Motor neuron (in vitro differentiated cells): ENCODE data around the gene POMT2. TPM values are rescaled to one million over a fixed set of nuclear protein-coding genes. Genes with fewer than 3 reads are reported as not detected.

Source experiments
- ATAC-seq, 8 experiments: fragments of 200-7000 bp; cut with Tn5 transposase; replicated peaks in 6 of 8; 2 replicates each; pipeline ENCODE4 v1.8.0; 2021; ENCODE audit warnings: mild to moderate bottlenecking in 8 of 8, moderate library complexity in 8 of 8
- H3K27ac ChIP-seq, 2 donors: fragments of 250-450 bp; sonication (Bioruptor Pico); 2 replicates each; pipeline ENCODE4 v1.9.0; 2021; ENCODE audit warnings: antibody characterized with exemption in 2 of 2, mild to moderate bottlenecking in 2 of 2, moderate library complexity in 1 of 2
- H3K4me1 ChIP-seq, 2 donors: fragments of 250-450 bp; sonication (Bioruptor Pico); replicated peaks in 1 of 2; 2 replicates each; pipeline ENCODE4 v1.6.1; 2021; ENCODE audit warnings: antibody characterized with exemption in 2 of 2, mild to moderate bottlenecking in 2 of 2, moderate library complexity in 1 of 2
- H3K4me3 ChIP-seq, 5 donors: fragments of 250-450 bp; sonication (Bioruptor Pico); 2 replicates each; pipeline ENCODE4 v1.9.0; 2021; ENCODE audit warnings: antibody characterized with exemption in 5 of 5, mild to moderate bottlenecking in 5 of 5, moderate library complexity in 4 of 5
- WGBS, 10 experiments: fragments of 450-650 bp; shearing (Covaris generic); methylation state at CpG; one replicate each; pipeline ENCODE4 v1.0.0; 2022; 5-methylcytosine and 5-hydroxymethylcytosine counted together
- in situ Hi-C, 9 experiments: fragments of 400-800 bp; cut with MboI; loops; one replicate each; pipeline ENCODE4 v1.15.0; 2021; ENCODE audit warnings: low sequenced_read_pairs in 9 of 9, low pct_unique_long_range_greater_than_20kb in 2 of 9; ENCODE audit not compliant: unreplicated experiment in 9 of 9
- total RNA-seq, 8 experiments: library from RNA; unstranded; fragments of 300-600 nt; gene quantifications; 2 replicates each; pipeline versions ENCODE4 v1.2.3 to v1.2.4, GENCODE V29; 2022

The POMT2 gene
- total RNA-seq, 8 experiments from 2014 or later = 11.6 to 44.1 (median 19.6) TPM

DNA sequence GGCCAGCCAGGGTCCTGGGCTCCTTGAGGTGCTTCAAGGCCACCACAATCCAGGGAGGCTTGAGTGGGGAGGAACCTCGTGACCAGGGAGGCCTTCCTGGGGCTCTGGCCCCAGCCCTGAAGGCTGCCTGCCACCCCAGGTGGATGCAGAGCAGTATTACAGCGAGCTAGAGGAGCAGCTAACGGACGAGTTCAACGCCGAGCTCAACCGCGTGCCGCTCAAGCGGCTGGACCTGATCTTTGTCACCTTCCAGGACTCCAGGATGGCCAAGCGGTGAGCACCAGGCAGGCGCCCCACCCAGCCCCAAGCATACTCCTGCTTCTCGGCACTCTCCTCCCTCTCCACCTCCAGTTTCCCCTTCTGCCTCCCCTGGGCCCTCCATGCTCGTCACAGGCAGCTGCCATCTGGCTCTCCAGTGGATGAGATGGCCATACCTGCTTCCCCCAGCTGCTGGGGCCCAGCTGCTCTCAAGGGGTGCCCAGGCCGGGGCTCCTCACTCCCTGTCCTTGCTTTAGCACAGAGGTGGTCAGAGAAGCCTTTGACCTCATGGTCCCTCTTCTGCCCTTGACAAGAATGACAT, 80.3 kb downstream of the POMT2 start:
- WGBS, 10 experiments = 29 to 100% (median 85%) methylated on average over 1 to 10 of the region's 15 CpGs; no CpG with 5 or more reads in 5 of the 10 experiments
- Histone ChIP-seq H3K27ac (no peak overlapping the region), H3K4me1 (no peaks in the 10 kb centered on the region), H3K4me3 (no peak overlapping the region)
- in situ Hi-C loops = no loop called here
- no peak for ATAC-seq

DNA sequence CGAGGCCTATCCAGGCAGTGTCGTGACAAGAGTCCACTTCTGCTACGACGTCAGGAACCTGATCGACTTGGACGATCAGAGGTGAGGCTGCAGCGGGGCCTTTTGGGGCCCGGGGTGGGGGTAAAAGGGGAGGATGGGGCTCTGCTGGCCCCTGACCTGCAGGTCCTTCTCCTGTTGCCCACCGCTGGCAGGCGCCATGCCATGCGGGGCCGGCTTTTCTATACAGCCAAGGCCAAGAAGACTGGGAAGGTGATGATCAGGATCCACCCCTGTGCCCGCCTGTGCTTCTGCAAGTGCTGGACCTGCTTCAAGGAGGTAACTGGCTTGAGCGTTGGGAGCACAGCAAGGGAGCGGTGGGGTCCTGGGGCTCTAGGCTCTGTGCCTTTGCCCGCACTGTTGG, 81.3 kb downstream of the POMT2 start:
- no peak overlapping the region for H3K4me3 ChIP-seq
- H3K4me1 ChIP-seq = no peaks in the 10 kb centered on the region
- ATAC-seq = no peak
- WGBS, 10 experiments = no CpG with 5 or more reads among the region's 16 CpGs
- in situ Hi-C loops = no loop called here
- H3K27ac ChIP-seq = no peak overlapping the region

DNA sequence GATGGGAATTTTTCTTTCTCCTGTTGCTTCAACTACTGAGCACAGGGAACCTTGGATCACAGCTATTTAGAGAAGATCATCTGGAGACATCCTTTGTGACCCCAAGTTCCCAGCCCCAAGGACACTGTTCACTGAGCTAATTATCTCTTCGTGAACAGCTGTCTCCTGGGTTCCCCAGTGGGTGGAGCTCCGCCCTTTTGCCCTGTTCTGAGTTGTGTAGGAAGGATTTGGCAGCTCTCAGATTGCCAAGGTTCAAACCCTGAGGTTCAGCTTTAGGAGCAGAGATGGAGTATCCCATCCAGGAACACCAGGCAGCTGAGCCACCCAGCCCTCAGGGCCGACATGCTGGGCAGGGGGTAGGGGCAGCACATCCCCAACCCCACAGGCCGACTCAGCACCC, 81.7 kb downstream of the POMT2 start:
- H3K27ac ChIP-seq = no peak overlapping the region
- no peak for ATAC-seq
- WGBS, 10 experiments = 20 to 61% (median 50%) methylated on average over 1 to 2 of the region's 4 CpGs; no CpG with 5 or more reads in 7 of the 10 experiments
- in situ Hi-C loops = no loop called here
- no peak overlapping the region for H3K4me3 ChIP-seq
- no peaks in the 10 kb centered on the region for H3K4me1 ChIP-seq

DNA sequence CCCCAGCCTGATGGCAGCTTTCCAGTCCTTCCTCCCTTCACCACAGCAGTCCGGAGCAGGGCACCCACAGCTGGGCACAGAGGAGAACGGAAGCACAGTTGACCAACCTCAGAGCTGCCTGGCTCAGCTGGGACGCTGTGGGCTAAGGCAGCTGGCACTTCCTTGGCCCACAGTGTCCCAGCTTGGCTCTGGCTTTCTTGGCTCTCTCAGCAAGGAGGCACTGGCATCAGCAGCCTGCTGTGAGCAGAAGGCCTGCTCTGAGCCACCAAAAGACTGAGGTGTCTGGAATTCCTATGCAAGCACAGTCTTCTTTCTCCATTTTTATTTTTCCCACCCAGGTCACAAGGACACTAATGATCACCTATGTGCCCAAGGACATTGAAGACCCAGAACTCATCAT, 82.3 kb downstream of the POMT2 start:
- no peak for ATAC-seq
- WGBS, 10 experiments = 50 to 100% (median 80%) methylated on average over 1 to 2 of the region's 3 CpGs; no CpG with 5 or more reads in 7 of the 10 experiments
- H3K4me1 ChIP-seq = no peaks in the 10 kb centered on the region
- no peak overlapping the region for H3K4me3 ChIP-seq
- in situ Hi-C loops = no loop called here
- no peak overlapping the region for H3K27ac ChIP-seq

DNA sequence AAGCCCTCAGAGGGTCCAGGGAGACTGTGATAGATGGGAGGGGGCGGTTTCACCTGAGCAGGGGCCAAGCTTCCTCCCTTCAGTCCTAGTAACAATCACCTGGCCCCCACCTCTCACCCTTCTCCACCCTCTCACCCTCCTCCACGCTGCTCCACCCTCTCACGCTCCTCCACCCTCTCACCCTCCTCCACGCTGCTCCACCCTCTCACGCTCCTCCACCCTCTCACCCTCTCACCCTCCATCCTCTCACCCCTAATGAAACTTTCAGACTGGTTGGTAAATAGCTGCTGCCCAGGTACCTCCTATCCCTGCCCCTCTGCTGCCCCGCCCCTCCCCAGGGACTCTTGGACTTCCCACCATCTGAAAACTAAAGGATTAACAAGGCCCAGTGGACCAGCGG, 83.9 kb downstream of the POMT2 start:
- Histone ChIP-seq H3K4me3 (no peak overlapping the region), H3K4me1 (no peaks in the 10 kb centered on the region), H3K27ac (no peak overlapping the region)
- ATAC-seq = no peak
- in situ Hi-C loops = no loop called here
- 40 to 90% methylated on average over 1 to 2 of the region's 7 CpGs; no CpG with 5 or more reads in 8 of the 10 experiments for WGBS, 10 experiments

DNA sequence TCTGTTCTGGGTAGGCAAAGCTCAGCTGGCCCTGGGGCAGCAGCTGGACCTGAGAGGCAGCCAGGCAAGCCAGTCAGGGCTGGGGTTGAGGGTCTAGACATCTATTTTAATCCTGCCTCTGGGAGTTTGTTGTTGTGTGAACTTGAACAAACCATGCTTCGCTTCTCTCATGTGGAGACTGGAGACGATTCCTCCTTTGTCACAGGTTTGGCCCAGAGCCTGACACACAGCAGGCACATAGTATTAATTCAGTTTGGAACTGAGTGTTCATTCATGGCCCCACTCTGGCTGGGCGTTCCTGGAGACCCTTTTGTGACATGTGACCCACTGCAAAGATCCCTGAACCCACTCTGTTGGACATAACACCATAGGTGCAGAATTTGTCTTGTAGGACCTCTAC, 89.0 kb downstream of the POMT2 start:
- Histone ChIP-seq H3K4me3 (no peak overlapping the region), H3K27ac (no peak overlapping the region), H3K4me1 (no peaks in the 10 kb centered on the region)
- ATAC-seq = no peak
- in situ Hi-C loops = no loop called here
- WGBS, 10 experiments = 0 to 100% (median 56%) methylated on average over 1 to 2 of the region's 3 CpGs; no CpG with 5 or more reads in 4 of the 10 experiments

DNA sequence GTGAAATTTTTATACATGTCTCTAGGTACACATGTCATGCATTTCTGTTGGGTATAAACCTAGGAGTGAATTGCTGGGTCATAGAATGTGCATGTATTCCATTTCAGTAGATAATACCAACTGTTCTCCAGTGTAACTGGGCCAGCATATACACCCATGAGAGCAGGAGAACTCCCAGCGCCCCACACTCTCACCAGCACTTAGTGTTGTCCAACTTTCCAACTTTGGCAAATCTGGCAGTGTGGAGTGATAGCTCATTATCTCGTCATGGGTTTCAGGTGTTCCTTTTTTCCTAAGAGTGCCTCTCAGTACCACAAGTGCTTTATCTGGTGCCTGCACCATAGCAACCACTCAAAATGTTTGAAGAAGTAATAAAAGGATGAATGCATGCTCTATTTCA, 89.8 kb downstream of the POMT2 start:
- 0 to 100% (median 72%) methylated on average over 1 to 2 of the region's 2 CpGs; no CpG with 5 or more reads in 2 of the 10 experiments for WGBS, 10 experiments
- in situ Hi-C loops = no loop called here
- Histone ChIP-seq H3K4me3 (no peak overlapping the region), H3K27ac (no peak overlapping the region), H3K4me1 (no peaks in the 10 kb centered on the region)
- ATAC-seq = no peak

DNA sequence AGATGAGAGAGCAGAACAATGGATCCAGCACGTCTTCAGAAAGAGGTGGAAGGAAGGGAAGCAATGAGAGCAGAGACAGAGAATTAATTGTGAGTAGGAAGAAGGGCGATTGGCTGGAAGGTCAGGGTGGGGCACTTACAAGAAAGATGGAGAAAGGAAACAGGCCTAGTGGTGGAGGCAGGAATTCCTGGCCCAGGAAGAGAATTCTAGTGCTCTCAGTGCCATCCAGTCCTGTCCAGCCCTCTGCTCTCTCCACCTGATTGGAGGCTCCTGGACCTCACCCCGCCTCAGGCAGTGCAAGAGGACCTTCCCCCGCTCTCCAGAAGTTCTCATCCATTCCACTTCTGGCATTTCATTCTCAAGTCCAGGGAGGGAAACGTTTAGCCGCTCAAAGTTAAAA, 92.6 kb downstream of the POMT2 start:
- H3K27ac ChIP-seq = no peak overlapping the region
- peak in 1 of 8 experiments; percentile 57 for ATAC-seq
- no peaks in the 10 kb centered on the region for H3K4me1 ChIP-seq
- H3K4me3 ChIP-seq = no peak overlapping the region
- WGBS, 10 experiments = 0 to 100% (median 75%) methylated on average over 1 to 6 of the region's 6 CpGs; no CpG with 5 or more reads in 1 of the 10 experiments
- in situ Hi-C loops = no loop called here

DNA sequence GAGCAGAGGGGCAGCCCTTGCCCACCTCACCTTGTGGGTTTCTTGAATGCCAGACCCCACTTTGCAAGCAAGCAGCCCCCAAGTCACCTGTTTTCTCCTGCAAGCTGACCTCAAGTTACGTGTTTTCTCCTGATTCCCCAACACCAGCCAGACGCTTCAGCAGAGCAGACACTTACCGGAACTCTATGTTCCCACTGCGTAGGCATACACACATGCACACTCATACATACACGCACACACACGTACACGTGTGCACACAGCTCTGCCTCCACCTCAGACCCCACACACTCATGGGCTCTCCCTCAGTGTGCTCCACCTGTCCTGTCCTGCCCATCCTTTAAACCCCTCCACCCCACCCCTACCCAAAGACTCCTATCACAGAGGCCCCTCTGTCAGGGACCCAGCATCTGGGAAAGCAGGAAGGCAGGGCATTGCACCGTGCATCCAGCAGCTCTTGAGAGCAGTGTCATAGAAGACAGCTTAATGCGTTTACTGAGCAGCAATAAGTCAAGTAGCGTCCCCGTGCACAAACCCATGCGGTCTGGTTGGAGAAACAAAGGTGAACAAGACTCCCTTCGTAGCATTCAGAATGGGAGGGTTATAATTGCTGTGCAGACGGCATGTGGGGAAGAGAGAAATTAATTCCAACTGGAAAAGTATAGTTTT, 94.7 kb downstream of the POMT2 start:
- H3K27ac ChIP-seq = no peak overlapping the region
- ATAC-seq = peak in 3 of 8 experiments; percentile 29 to 84 (median 62)
- 0 to 88% (median 71%) methylated on average over 1 to 9 of the region's 14 CpGs; no CpG with 5 or more reads in 3 of the 10 experiments for WGBS, 10 experiments
- no peaks in the 10 kb centered on the region for H3K4me1 ChIP-seq
- H3K4me3 ChIP-seq = no peak overlapping the region
- in situ Hi-C loops = no loop called here

DNA sequence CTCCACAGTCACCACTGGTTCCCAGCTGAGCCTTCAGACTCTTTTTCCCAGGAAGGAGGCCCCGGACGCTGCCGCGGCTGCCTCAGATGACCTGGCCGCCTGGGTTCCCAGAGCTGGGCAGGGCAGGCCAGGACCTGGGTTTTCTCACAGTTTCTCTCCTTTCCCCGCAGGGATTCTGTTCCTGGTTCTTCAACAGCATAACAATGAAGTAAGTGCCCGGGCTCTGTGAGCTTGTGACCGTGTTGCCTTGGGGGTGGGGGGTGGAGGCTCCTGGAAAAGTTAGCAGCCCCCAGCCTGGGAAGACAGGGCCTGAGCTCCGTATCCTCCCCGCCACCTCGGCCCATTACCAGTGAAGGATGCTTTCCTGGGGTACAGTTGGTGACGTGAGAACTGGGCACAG, 95.4 kb downstream of the POMT2 start:
- Histone ChIP-seq H3K4me1 (no peaks in the 10 kb centered on the region), H3K27ac (no peak overlapping the region), H3K4me3 (no peak overlapping the region)
- WGBS, 10 experiments = 0 to 80% (median 34%) methylated on average over 1 to 10 of the region's 12 CpGs; no CpG with 5 or more reads in 3 of the 10 experiments
- no peak for ATAC-seq
- in situ Hi-C loops = no loop called here

Other genes with a start within 250 kb of the POMT2 start
- gene CIPC, start 222.6 kb downstream of the POMT2 start, total RNA-seq = 10 to 100 TPM in 7 of 8 experiments, 1 to 10 TPM in 1; 9.0 to 30.6 (median 16.2) TPM
- gene ZDHHC22, start 179.1 kb downstream of the POMT2 start, total RNA-seq = 10 to 100 TPM in 3 of 8 experiments, 1 to 10 TPM in 2, under 1 TPM in 3; 0.13 to 23.7 (median 8.8) TPM
- 10 to 100 TPM in 4 of 8 experiments, 1 to 10 TPM in 1, under 1 TPM in 3; 0.10 to 18.8 (median 6.9) TPM for gene TMEM63C, start 139.1 kb downstream of the POMT2 start, total RNA-seq
- gene NGB, start 49.7 kb downstream of the POMT2 start, total RNA-seq = under 1 TPM in 7 of 8 experiments, not detected in 1; 0.09 to 0.85 (median 0.35) TPM
- gene GSTZ1, start 153 bp upstream of the POMT2 start, total RNA-seq = 10 to 100 TPM; 15.5 to 41.0 (median 27.7) TPM
- gene TMED8, start 56.2 kb upstream of the POMT2 start, total RNA-seq = 10 to 100 TPM; 14.8 to 24.0 (median 21.8) TPM
- gene SAMD15, start 56.5 kb upstream of the POMT2 start, total RNA-seq = 10 to 100 TPM in 1 of 8 experiments, 1 to 10 TPM in 7; 1.2 to 12.8 (median 3.4) TPM
- gene NOXRED1, start 102.6 kb upstream of the POMT2 start, total RNA-seq = 1 to 10 TPM in 2 of 8 experiments, under 1 TPM in 6; 0.33 to 3.0 (median 0.73) TPM
- gene VIPAS39, start 136.7 kb upstream of the POMT2 start, total RNA-seq = 10 to 100 TPM; 17.5 to 33.8 (median 25.7) TPM
- 100 to 1,000 TPM in 5 of 8 experiments, 10 to 100 TPM in 3; 76.3 to 203 (median 126) TPM for gene AHSA1, start 137.2 kb upstream of the POMT2 start, total RNA-seq
- 10 to 100 TPM in 1 of 8 experiments, 1 to 10 TPM in 3, under 1 TPM in 4; 0.17 to 19.0 (median 0.92) TPM for gene ISM2, start 177.9 kb upstream of the POMT2 start, total RNA-seq